ENCODE data around the gene NF1.

GRCh38 chr17:31275116-31275515 is 180.3 kb downstream of the NF1 start:
- TF ChIP-seq CTCF (IDR thresholded peaks at IDR 0.05; ENCODE audit: low read depth, low read length): no peak
- TF ChIP-seq MAX (IDR thresholded peaks at IDR 0.05; ENCODE audit: low read depth, low read length): no peak
- no peak for TF ChIP-seq POLR2A (IDR thresholded peaks at IDR 0.05; ENCODE audit: extremely low read depth, insufficient read length)
- no peak for TF ChIP-seq MYC (IDR thresholded peaks at IDR 0.05; ENCODE audit: low read depth, low read length)

Measured in NB4 (cell line).